PFSK-1 (cell line): Measurements from ENCODE around the gene RFNG.

Experiments
- POLR2AphosphoS5 ChIP-seq: IDR thresholded peaks from 2 replicates; pipeline ENCODE4 v1.6.1; 2012; ENCODE audit warnings: low read depth, mild to moderate bottlenecking, control low read depth, low read length, moderate library complexity
- TAF1 ChIP-seq: IDR thresholded peaks from 2 replicates; pipeline ENCODE4 v1.6.1; 2012; ENCODE audit warnings: low read length, control low read depth, borderline replicate concordance; ENCODE audit not compliant: insufficient read depth
- TF ChIP-seq, protein P1 (sequence below), 2 experiments: IDR thresholded peaks; 2 replicates each; pipeline versions ENCODE4 v1.6.1 to v1.8.0; 2011 to 2012; ENCODE audit warnings: low read depth in 2 of 2, low read length in 2 of 2, control low read depth in 1 of 2, inconsistent platforms in 1 of 2, mild to moderate bottlenecking in 1 of 2, moderate library complexity in 1 of 2; ENCODE audit not compliant: insufficient read depth in 1 of 2

DNA sequence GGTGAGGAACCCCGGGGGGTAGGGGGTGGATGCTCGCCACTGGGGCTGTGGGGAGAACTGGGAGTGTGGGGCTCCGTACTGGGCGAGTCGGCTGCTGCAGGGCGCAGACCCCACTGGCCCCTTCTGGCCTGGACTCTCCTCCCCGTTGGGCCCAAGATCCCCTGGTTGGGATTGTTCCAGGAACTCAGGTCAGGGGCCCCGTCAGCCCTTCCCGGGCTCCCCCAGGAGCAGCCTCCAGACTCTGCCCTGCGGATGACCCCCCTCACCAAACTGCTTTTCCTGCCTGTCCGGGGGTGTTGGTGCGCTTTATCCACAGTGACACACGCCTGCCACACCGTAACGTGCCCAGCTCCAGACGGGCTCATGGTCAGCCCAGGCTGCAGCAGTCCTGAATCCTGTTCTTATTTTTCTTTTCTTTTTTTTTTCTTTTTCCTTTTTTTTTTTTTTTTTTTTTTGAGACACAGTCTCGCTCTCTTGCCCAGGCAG is 50.0 kb downstream of the RFNG start:
- TF ChIP-seq TAF1 (no peak), POLR2AphosphoS5 (no peak)
- TF ChIP-seq, protein P1, sequence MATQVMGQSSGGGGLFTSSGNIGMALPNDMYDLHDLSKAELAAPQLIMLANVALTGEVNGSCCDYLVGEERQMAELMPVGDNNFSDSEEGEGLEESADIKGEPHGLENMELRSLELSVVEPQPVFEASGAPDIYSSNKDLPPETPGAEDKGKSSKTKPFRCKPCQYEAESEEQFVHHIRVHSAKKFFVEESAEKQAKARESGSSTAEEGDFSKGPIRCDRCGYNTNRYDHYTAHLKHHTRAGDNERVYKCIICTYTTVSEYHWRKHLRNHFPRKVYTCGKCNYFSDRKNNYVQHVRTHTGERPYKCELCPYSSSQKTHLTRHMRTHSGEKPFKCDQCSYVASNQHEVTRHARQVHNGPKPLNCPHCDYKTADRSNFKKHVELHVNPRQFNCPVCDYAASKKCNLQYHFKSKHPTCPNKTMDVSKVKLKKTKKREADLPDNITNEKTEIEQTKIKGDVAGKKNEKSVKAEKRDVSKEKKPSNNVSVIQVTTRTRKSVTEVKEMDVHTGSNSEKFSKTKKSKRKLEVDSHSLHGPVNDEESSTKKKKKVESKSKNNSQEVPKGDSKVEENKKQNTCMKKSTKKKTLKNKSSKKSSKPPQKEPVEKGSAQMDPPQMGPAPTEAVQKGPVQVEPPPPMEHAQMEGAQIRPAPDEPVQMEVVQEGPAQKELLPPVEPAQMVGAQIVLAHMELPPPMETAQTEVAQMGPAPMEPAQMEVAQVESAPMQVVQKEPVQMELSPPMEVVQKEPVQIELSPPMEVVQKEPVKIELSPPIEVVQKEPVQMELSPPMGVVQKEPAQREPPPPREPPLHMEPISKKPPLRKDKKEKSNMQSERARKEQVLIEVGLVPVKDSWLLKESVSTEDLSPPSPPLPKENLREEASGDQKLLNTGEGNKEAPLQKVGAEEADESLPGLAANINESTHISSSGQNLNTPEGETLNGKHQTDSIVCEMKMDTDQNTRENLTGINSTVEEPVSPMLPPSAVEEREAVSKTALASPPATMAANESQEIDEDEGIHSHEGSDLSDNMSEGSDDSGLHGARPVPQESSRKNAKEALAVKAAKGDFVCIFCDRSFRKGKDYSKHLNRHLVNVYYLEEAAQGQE (IDR thresholded peaks at IDR 0.05; ENCODE audit: insufficient read depth in 1 of 2, low read depth in 2 of 2, low read length in 2 of 2), result no peak
